ENCODE measurements around the gene NLRC5. TPM values are rescaled to one million over a fixed set of nuclear protein-coding genes. Genes with fewer than 3 reads are reported as not detected.

The NLRC5 gene
- total RNA-seq, 1 donor from 2014 or later = 1.5 TPM

DNA sequence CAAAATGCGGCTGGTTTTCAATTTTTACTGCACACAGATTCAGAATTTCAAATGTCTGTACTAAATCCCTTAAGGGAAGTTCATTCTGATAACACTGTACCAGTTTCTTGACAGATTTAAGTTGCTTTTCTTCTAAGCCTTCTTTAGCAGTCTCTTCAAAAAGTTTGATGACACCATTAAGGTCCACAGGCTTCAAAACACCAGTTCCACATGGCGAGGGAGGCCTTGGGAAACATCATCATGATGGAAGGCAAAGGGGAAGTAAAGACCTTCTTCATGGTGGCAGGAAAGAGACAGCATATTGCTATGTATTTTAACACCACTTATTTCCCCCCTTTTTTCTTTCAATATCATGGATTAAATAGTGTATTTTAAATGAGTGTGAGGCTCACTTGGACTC is 24.5 kb downstream of the NLRC5 start:
- no peaks in the 10 kb centered on the region for H3K4me1 Mint-ChIP-seq (ENCODE audit: low read depth, unreplicated experiment)
- TF ChIP-seq, protein P1, sequence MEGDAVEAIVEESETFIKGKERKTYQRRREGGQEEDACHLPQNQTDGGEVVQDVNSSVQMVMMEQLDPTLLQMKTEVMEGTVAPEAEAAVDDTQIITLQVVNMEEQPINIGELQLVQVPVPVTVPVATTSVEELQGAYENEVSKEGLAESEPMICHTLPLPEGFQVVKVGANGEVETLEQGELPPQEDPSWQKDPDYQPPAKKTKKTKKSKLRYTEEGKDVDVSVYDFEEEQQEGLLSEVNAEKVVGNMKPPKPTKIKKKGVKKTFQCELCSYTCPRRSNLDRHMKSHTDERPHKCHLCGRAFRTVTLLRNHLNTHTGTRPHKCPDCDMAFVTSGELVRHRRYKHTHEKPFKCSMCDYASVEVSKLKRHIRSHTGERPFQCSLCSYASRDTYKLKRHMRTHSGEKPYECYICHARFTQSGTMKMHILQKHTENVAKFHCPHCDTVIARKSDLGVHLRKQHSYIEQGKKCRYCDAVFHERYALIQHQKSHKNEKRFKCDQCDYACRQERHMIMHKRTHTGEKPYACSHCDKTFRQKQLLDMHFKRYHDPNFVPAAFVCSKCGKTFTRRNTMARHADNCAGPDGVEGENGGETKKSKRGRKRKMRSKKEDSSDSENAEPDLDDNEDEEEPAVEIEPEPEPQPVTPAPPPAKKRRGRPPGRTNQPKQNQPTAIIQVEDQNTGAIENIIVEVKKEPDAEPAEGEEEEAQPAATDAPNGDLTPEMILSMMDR (IDR thresholded peaks at IDR 0.05; ENCODE audit: partially characterized antibody, unreplicated experiment) = no peak
- H3K36me3 Mint-ChIP-seq (ENCODE audit: unreplicated experiment) = peaks cover 7% of the 10 kb centered on the region
- no peak overlapping the region for H3K27ac Mint-ChIP-seq (ENCODE audit: unreplicated experiment)
- peaks cover 3% of the 10 kb centered on the region for H3K27me3 Mint-ChIP-seq (ENCODE audit: unreplicated experiment)
- DNase-seq = no peak
- peaks cover 2% of the 10 kb centered on the region for H3K9me3 Mint-ChIP-seq (ENCODE audit: unreplicated experiment)
- no peak overlapping the region for H3K4me3 Mint-ChIP-seq (ENCODE audit: unreplicated experiment)

DNA sequence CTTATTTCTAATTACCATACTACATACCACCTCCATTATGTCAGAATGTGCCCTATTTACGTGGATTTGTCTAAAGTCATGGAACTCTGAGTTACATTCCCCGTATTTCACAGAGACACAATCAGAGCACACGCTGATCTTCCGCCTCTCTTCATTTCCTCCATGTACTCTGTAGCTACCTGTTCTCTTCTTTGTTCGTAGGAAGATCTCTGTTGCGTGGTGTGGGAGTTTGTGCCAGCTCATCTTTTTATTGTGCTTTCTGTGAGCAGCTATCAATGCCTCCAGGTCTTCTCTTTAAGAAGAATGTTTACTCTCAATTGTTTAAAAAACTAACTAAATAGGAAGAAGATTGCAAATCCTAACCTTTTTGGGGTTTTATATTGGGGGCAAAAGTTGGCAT is 26.9 kb downstream of the NLRC5 start:
- DNase-seq = no peak
- H3K4me3 Mint-ChIP-seq (ENCODE audit: unreplicated experiment) = no peak overlapping the region
- peaks cover 4% of the 10 kb centered on the region for H3K27me3 Mint-ChIP-seq (ENCODE audit: unreplicated experiment)
- H3K36me3 Mint-ChIP-seq (ENCODE audit: unreplicated experiment) = peaks cover 7% of the 10 kb centered on the region
- peaks cover 4% of the 10 kb centered on the region for H3K9me3 Mint-ChIP-seq (ENCODE audit: unreplicated experiment)
- no peaks in the 10 kb centered on the region for H3K4me1 Mint-ChIP-seq (ENCODE audit: low read depth, unreplicated experiment)
- TF ChIP-seq, protein P1 (IDR thresholded peaks at IDR 0.05; ENCODE audit: partially characterized antibody, unreplicated experiment) = no peak
- no peak overlapping the region for H3K27ac Mint-ChIP-seq (ENCODE audit: unreplicated experiment)

DNA sequence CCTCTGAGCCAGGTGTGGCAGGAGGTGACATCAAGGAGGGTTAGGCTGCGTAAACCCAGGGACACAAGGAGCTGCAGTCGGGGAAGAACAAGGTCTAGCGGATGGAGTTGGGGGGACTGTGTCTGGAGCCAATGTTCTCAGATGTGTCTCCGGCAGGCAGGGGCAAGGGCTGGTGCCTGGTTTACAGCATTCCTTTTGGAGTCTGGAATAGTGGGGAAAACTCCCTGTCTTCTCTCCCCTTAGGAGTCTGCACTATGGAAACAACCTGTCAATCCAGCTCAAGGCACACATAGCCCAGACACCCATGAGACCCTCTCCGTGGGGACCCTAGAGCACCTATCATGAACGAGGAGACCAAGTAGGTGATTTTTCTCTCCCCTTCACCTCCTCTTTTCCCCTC is 27.5 kb downstream of the NLRC5 start:
- peaks cover 5% of the 10 kb centered on the region for H3K27me3 Mint-ChIP-seq (ENCODE audit: unreplicated experiment)

DNA sequence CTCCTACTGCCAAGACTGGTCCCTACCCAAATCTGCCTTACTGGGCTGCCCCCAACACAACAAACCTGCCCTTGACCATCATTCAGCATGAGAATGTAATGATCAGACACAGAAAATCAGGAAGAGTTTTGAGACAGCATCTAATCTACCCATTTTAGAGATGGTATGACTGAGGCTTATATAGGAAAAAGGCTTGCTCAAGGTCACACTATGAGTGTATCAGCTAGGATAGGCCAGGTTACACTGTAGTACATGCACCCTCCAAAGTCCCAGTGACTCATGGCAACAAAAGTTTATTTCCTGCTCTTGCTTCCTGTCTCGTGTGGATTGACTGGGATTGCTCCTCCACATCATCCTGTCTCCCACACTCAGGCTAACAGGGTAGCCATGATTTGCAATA is 27.9 kb downstream of the NLRC5 start:
- Mint-ChIP-seq H3K27me3 (ENCODE audit: unreplicated experiment) (peaks cover 5% of the 10 kb centered on the region), H3K36me3 (ENCODE audit: unreplicated experiment) (peaks cover 7% of the 10 kb centered on the region), H3K4me3 (ENCODE audit: unreplicated experiment) (no peak overlapping the region), H3K9me3 (ENCODE audit: unreplicated experiment) (peaks cover 4% of the 10 kb centered on the region), H3K4me1 (ENCODE audit: low read depth, unreplicated experiment) (no peaks in the 10 kb centered on the region), H3K27ac (ENCODE audit: unreplicated experiment) (no peak overlapping the region)
- DNase-seq = no peak
- TF ChIP-seq, protein P1 (IDR thresholded peaks at IDR 0.05; ENCODE audit: partially characterized antibody, unreplicated experiment) = no peak

More for the DNA sequence above, 27.5 kb downstream of the NLRC5 start:
- peaks cover 7% of the 10 kb centered on the region for H3K36me3 Mint-ChIP-seq (ENCODE audit: unreplicated experiment)
- DNase-seq = no peak
- TF ChIP-seq, protein P1 (IDR thresholded peaks at IDR 0.05; ENCODE audit: partially characterized antibody, unreplicated experiment) = no peak
- no peak overlapping the region for H3K27ac Mint-ChIP-seq (ENCODE audit: unreplicated experiment)
- no peaks in the 10 kb centered on the region for H3K4me1 Mint-ChIP-seq (ENCODE audit: low read depth, unreplicated experiment)
- peaks cover 4% of the 10 kb centered on the region for H3K9me3 Mint-ChIP-seq (ENCODE audit: unreplicated experiment)
- H3K4me3 Mint-ChIP-seq (ENCODE audit: unreplicated experiment) = no peak overlapping the region

DNA sequence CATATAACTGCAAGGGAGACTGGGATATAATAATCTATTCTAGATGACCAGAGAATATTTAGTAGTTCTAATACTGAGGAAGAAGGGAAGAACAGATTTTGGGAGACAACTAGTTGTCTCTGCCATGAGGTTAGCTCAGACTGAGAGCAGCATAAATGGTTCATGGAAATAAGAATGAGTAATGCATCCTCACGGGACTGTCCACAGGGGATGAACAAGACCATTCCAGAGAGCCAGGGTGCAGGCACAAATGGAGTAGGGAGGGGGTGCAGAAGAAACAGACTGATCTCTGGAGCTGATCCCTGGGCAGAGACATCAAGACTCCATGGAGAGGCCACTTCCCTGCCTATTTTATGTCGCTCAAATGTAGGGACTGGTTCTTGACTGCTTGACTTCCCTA is 30.4 kb downstream of the NLRC5 start:
- Mint-ChIP-seq H3K36me3 (ENCODE audit: unreplicated experiment) (peaks cover 7% of the 10 kb centered on the region), H3K27ac (ENCODE audit: unreplicated experiment) (no peak overlapping the region), H3K4me3 (ENCODE audit: unreplicated experiment) (no peak overlapping the region), H3K27me3 (ENCODE audit: unreplicated experiment) (peaks cover 5% of the 10 kb centered on the region), H3K4me1 (ENCODE audit: low read depth, unreplicated experiment) (no peaks in the 10 kb centered on the region), H3K9me3 (ENCODE audit: unreplicated experiment) (peaks cover 5% of the 10 kb centered on the region)
- no peak for DNase-seq
- TF ChIP-seq, protein P1 (IDR thresholded peaks at IDR 0.05; ENCODE audit: partially characterized antibody, unreplicated experiment) = no peak
